ENCODE data around the gene NUDT5. TPM values are rescaled to one million over a fixed set of nuclear protein-coding genes. Genes with fewer than 3 reads are reported as not detected.

NUDT5 gene
- polyA plus RNA-seq, 3 donors: 28.3 to 51.1 (median 43.7) TPM

DNA sequence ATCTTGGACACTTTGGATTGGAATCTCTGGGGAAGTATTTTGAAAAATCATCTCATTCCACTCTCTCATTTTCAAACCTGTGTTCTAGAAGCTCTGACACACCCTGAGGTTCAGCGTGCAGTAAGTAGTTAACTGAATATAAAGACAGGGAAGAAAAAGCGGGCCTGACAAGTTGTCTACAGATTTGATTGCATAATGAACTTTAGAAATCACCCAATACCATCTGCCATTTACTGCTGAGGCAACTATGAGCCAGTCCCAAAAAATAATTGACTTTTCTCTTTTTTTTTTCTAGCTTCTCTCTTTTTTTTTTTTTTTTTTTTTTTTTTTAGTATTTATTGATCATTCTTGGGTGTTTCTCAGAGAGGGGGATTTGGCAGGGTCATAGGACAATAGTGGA, 29.8 kb upstream of the NUDT5 start:
- Histone ChIP-seq H3K9ac (ENCODE audit: insufficient read depth, low read length, poor library complexity, severe bottlenecking) (no peak overlapping the region), H3K27me3 (ENCODE audit: control insufficient read depth in 2 of 2, insufficient read depth in 2 of 2, low read length in 2 of 2) (no peaks in the 10 kb centered on the region), H4K20me1 (ENCODE audit: insufficient read depth, low read length) (peaks cover 18% of the 10 kb centered on the region), H3K9me3 (replicated peaks in 1 of 2; ENCODE audit: control insufficient read depth in 1 of 2, insufficient read depth in 1 of 2, low read length in 2 of 2) (no peaks in the 10 kb centered on the region), H3K4me3 (replicated peaks in 1 of 3; ENCODE audit: low read depth in 2 of 3, low read length in 3 of 3) (no peak overlapping the region), H3K36me3 (replicated peaks in 1 of 2; ENCODE audit: control insufficient read depth in 1 of 2, insufficient read depth in 2 of 2, low read length in 2 of 2) (peaks cover 40 to 69% of the 10 kb centered on the region in 2 donors), H2AFZ (ENCODE audit: insufficient read depth, low read depth, low read length, poor library complexity, severe bottlenecking) (no peak overlapping the region), H3K27ac (ENCODE audit: low read depth in 1 of 2, low read length in 2 of 2) (no peak overlapping the region), H3K4me1 (ENCODE audit: control insufficient read depth in 1 of 2, insufficient read depth in 2 of 2, low read length in 2 of 2) (peaks cover 2 to 3% of the 10 kb centered on the region in 2 donors), H3K4me2 (replicated peaks; ENCODE audit: extremely low read depth, low read length, poor library complexity, severe bottlenecking) (no peak overlapping the region), H3K79me2 (ENCODE audit: insufficient read depth, low read length) (peaks cover 34% of the 10 kb centered on the region)
- H3K4me1 Mint-ChIP-seq: peaks cover 5% of the 10 kb centered on the region
- H3K36me3 Mint-ChIP-seq: peaks cover 50 to 87% of the 10 kb centered on the region in 2 donors
- TF ChIP-seq, protein P1, sequence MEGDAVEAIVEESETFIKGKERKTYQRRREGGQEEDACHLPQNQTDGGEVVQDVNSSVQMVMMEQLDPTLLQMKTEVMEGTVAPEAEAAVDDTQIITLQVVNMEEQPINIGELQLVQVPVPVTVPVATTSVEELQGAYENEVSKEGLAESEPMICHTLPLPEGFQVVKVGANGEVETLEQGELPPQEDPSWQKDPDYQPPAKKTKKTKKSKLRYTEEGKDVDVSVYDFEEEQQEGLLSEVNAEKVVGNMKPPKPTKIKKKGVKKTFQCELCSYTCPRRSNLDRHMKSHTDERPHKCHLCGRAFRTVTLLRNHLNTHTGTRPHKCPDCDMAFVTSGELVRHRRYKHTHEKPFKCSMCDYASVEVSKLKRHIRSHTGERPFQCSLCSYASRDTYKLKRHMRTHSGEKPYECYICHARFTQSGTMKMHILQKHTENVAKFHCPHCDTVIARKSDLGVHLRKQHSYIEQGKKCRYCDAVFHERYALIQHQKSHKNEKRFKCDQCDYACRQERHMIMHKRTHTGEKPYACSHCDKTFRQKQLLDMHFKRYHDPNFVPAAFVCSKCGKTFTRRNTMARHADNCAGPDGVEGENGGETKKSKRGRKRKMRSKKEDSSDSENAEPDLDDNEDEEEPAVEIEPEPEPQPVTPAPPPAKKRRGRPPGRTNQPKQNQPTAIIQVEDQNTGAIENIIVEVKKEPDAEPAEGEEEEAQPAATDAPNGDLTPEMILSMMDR (IDR thresholded peaks at IDR 0.05): no peak
- no peak overlapping the region for H3K27ac Mint-ChIP-seq
- no CpG with 5 or more reads among the region's 2 CpGs for WGBS (ENCODE audit: insufficient coverage)
- no peak for DNase-seq
- peaks cover 0 to 6% (median 0%) of the 10 kb centered on the region in 7 donors for H3K9me3 Mint-ChIP-seq
- intact Hi-C loops (cut with micrococcal nuclease): no loop called here
- H3K27me3 Mint-ChIP-seq (ENCODE audit: low read depth in 3 of 3): no peaks in the 10 kb centered on the region
- H3K4me3 Mint-ChIP-seq: no peak overlapping the region

DNA sequence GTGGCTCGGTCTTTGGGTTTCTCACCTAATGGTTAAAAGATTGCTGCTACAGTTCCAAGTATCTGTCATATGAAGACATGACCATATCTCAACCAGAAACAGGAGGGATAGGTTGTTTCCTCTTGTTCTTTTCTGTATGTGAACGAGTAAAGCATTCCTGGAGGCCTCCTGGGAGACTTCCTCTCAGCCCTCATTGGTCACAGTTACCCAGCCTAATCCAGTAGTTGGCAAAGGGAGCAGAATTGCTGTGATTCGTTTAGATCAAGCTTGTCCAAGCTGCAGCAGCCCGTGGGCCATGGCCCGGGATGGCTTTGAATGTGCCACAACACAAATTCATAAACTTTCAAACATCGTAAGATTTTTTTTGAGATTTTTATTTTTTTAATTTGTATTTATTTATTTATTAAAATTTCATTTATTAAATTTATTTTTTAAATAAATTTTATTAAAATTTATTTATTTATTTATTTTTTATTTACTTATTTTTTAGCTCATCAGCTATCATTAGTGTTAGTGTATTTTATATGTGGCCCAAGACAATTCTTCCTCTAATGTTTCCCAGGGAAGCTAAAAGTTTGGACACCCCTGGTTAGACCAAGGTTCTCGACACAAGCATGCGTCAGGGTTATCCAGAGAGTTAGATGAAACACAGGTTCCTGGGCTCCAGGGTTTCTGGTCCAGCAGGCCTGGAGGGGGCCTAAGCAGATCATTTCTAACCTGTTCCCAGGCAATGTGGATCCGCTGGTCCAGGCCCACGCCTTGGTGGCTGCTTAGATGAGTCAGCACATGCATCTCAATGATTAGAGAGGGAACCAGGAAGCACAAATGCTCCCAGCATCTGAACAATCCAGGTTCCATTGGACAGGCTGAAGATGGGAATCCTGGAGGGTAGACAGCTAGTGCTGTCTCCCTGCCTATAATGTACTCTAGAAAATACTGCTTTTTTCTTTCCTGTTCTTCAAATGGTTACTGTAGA, 25.9 kb upstream of the NUDT5 start:
- Histone ChIP-seq H3K9me3 (replicated peaks in 1 of 2; ENCODE audit: control insufficient read depth in 1 of 2, insufficient read depth in 1 of 2, low read length in 2 of 2) (no peaks in the 10 kb centered on the region), H3K79me2 (ENCODE audit: insufficient read depth, low read length) (peaks cover 51% of the 10 kb centered on the region), H3K36me3 (replicated peaks in 1 of 2; ENCODE audit: control insufficient read depth in 1 of 2, insufficient read depth in 2 of 2, low read length in 2 of 2) (peaks cover 38 to 75% of the 10 kb centered on the region in 2 donors), H3K4me2 (replicated peaks; ENCODE audit: extremely low read depth, low read length, poor library complexity, severe bottlenecking) (no peak overlapping the region), H4K20me1 (ENCODE audit: insufficient read depth, low read length) (peaks cover 22% of the 10 kb centered on the region), H3K27me3 (ENCODE audit: control insufficient read depth in 2 of 2, insufficient read depth in 2 of 2, low read length in 2 of 2) (no peaks in the 10 kb centered on the region), H3K4me1 (ENCODE audit: control insufficient read depth in 1 of 2, insufficient read depth in 2 of 2, low read length in 2 of 2) (peaks cover 22% of the 10 kb centered on the region in 2 donors), H3K27ac (ENCODE audit: low read depth in 1 of 2, low read length in 2 of 2) (peak overlapping the region in 1 of 2 donors; percentile 48), H3K9ac (ENCODE audit: insufficient read depth, low read length, poor library complexity, severe bottlenecking) (no peak overlapping the region), H2AFZ (ENCODE audit: insufficient read depth, low read depth, low read length, poor library complexity, severe bottlenecking) (no peak overlapping the region), H3K4me3 (replicated peaks in 1 of 3; ENCODE audit: low read depth in 2 of 3, low read length in 3 of 3) (no peak overlapping the region)
- peaks cover 53 to 90% of the 10 kb centered on the region in 2 donors for H3K36me3 Mint-ChIP-seq
- H3K27me3 Mint-ChIP-seq (ENCODE audit: low read depth in 3 of 3): no peaks in the 10 kb centered on the region
- H3K4me3 Mint-ChIP-seq: no peak overlapping the region
- peak overlapping the region in 5 of 7 donors; percentile 28 to 66 (median 61) for H3K27ac Mint-ChIP-seq
- TF ChIP-seq, protein P1 (IDR thresholded peaks at IDR 0.05): no peak
- DNase-seq: no peak
- peaks cover 24% of the 10 kb centered on the region for H3K4me1 Mint-ChIP-seq
- H3K9me3 Mint-ChIP-seq: peaks cover 0 to 2% (median 0%) of the 10 kb centered on the region in 7 donors
- WGBS (ENCODE audit: insufficient coverage): 82% methylated on average over 4 of the region's 10 CpGs
- intact Hi-C loops (cut with micrococcal nuclease): no loop called here

Measured in CD14-positive monocyte (primary cell).